ENCODE measurements around the gene ARMC2.
A peak's percentile ranks its signal among the peaks of the same experiment; 100 is the strongest.
"Not testable (repeated sequence)": the region's sequence is repeated elsewhere in the genome, so short reads cannot be mapped to it uniquely, and the experiment has no call there.

The ARMC2 gene

GRCh38 chr6:108835218-108835850, 12.9 kb upstream of the ARMC2 start:
- peak; percentile 78 for DNase-seq (ENCODE audit: low read depth)

GRCh38 chr6:108836061-108836460, 12.2 kb upstream of the ARMC2 start:
- no peak for DNase-seq (ENCODE audit: low read depth)

- no peak for DNase-seq (ENCODE audit: low read depth)
Observed at GRCh38 chr6:108837236-108837971, 10.8 kb upstream of the ARMC2 start.

- no peak for DNase-seq (ENCODE audit: low read depth)
Observed at GRCh38 chr6:108838101-108838717, 10.0 kb upstream of the ARMC2 start.

GRCh38 chr6:108839083-108839642, 9.1 kb upstream of the ARMC2 start:
- DNase-seq (ENCODE audit: low read depth), result no peak

- no peak for DNase-seq (ENCODE audit: low read depth)
Observed at GRCh38 chr6:108840919-108841318, 7.3 kb upstream of the ARMC2 start.

GRCh38 chr6:108841377-108841855, 6.8 kb upstream of the ARMC2 start:
- no peak for DNase-seq (ENCODE audit: low read depth)

- DNase-seq (ENCODE audit: low read depth), result no peak
Observed at GRCh38 chr6:108844135-108844534, 4.1 kb upstream of the ARMC2 start.

- no peak for DNase-seq (ENCODE audit: low read depth)
Observed at GRCh38 chr6:108845145-108845544, 3.1 kb upstream of the ARMC2 start.

GRCh38 chr6:108846101-108846500, 2.1 kb upstream of the ARMC2 start:
- DNase-seq (ENCODE audit: low read depth), result no peak

GRCh38 chr6:108846628-108847027, 1.6 kb upstream of the ARMC2 start:
- DNase-seq (ENCODE audit: low read depth), result no peak

- DNase-seq (ENCODE audit: low read depth), result no peak
Observed at GRCh38 chr6:108847738-108848115, 495 bp upstream of the ARMC2 start.

GRCh38 chr6:108850669-108851465, 2.6 kb downstream of the ARMC2 start:
- DNase-seq (ENCODE audit: low read depth), result peak; percentile 61

GRCh38 chr6:108851756-108852155, 3.5 kb downstream of the ARMC2 start:
- no peak for DNase-seq (ENCODE audit: low read depth)

- DNase-seq (ENCODE audit: low read depth), result no peak
Observed at GRCh38 chr6:108853077-108853476, 4.9 kb downstream of the ARMC2 start.

- DNase-seq (ENCODE audit: low read depth), result no peak
Observed at GRCh38 chr6:108862479-108863191, 14.4 kb downstream of the ARMC2 start.

GRCh38 chr6:108865751-108866286, 17.6 kb downstream of the ARMC2 start:
- DNase-seq (ENCODE audit: low read depth), result not testable (repeated sequence)

GRCh38 chr6:108866798-108867197, 18.6 kb downstream of the ARMC2 start:
- DNase-seq (ENCODE audit: low read depth), result no peak

- no peak for DNase-seq (ENCODE audit: low read depth)
Observed at GRCh38 chr6:108868647-108869046, 20.4 kb downstream of the ARMC2 start.

GRCh38 chr6:108869876-108870275, 21.7 kb downstream of the ARMC2 start:
- no peak for DNase-seq (ENCODE audit: low read depth)

GRCh38 chr6:108870357-108870756, 22.1 kb downstream of the ARMC2 start:
- no peak for DNase-seq (ENCODE audit: low read depth)
